ENCODE data around the gene KLHL35. TPM values are rescaled to one million over a fixed set of nuclear protein-coding genes. Genes with fewer than 3 reads are reported as not detected.

KLHL35 gene
- total and polyA plus RNA-seq, 2 experiments from 2014 or later: 2.2 to 3.4 TPM

DNA sequence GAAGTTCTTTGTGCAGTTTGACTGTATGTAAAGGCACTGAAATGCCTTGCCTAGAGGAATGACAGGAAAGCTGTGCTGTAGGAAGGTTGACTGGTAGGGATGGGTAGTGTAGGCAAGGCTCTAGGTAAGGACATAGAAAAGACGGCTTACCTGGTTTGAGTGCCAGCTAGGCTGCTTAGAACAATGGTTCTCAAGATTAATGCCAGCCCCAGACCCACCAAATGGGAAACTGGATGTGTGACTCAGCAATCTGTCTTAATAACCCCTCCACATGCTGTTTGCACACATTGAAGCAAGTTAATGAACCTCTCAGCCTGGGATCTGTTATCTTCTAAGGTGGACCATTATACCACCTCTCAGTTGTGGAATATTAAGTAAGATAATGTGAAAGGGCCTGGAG, 30.0 kb downstream of the KLHL35 start:
- TF ChIP-seq, protein P1, sequence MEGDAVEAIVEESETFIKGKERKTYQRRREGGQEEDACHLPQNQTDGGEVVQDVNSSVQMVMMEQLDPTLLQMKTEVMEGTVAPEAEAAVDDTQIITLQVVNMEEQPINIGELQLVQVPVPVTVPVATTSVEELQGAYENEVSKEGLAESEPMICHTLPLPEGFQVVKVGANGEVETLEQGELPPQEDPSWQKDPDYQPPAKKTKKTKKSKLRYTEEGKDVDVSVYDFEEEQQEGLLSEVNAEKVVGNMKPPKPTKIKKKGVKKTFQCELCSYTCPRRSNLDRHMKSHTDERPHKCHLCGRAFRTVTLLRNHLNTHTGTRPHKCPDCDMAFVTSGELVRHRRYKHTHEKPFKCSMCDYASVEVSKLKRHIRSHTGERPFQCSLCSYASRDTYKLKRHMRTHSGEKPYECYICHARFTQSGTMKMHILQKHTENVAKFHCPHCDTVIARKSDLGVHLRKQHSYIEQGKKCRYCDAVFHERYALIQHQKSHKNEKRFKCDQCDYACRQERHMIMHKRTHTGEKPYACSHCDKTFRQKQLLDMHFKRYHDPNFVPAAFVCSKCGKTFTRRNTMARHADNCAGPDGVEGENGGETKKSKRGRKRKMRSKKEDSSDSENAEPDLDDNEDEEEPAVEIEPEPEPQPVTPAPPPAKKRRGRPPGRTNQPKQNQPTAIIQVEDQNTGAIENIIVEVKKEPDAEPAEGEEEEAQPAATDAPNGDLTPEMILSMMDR (IDR thresholded peaks at IDR 0.05; ENCODE audit: low read depth, low read length): no peak
- Histone ChIP-seq H3K27ac (peak overlapping the region; percentile 15), H3K9me3 (ENCODE audit: low read depth) (no peaks in the 10 kb centered on the region), H3K36me3 (peaks cover 56% of the 10 kb centered on the region), H3K27me3 (no peaks in the 10 kb centered on the region), H3K4me3 (no peak overlapping the region), H3K4me1 (ENCODE audit: low read depth) (peaks cover 4% of the 10 kb centered on the region)
- DNase-seq (ENCODE audit: low read depth in 1 of 2, low spot score in 1 of 2): no peak

- H3K27ac ChIP-seq: peak overlapping the region; percentile 15
- TF ChIP-seq, protein P1 (IDR thresholded peaks at IDR 0.05; ENCODE audit: low read depth, low read length): peak; percentile 6
- DNase-seq (ENCODE audit: low read depth in 1 of 2, low spot score in 1 of 2): no peak
- peaks cover 4% of the 10 kb centered on the region for H3K4me1 ChIP-seq (ENCODE audit: low read depth)
- H3K4me3 ChIP-seq: no peak overlapping the region
- peaks cover 55% of the 10 kb centered on the region for H3K36me3 ChIP-seq
- H3K27me3 ChIP-seq: no peaks in the 10 kb centered on the region
- H3K9me3 ChIP-seq (ENCODE audit: low read depth): no peaks in the 10 kb centered on the region
Measured at GRCh38 chr11:75402002-75402773, 30.8 kb downstream of the KLHL35 start.

DNA sequence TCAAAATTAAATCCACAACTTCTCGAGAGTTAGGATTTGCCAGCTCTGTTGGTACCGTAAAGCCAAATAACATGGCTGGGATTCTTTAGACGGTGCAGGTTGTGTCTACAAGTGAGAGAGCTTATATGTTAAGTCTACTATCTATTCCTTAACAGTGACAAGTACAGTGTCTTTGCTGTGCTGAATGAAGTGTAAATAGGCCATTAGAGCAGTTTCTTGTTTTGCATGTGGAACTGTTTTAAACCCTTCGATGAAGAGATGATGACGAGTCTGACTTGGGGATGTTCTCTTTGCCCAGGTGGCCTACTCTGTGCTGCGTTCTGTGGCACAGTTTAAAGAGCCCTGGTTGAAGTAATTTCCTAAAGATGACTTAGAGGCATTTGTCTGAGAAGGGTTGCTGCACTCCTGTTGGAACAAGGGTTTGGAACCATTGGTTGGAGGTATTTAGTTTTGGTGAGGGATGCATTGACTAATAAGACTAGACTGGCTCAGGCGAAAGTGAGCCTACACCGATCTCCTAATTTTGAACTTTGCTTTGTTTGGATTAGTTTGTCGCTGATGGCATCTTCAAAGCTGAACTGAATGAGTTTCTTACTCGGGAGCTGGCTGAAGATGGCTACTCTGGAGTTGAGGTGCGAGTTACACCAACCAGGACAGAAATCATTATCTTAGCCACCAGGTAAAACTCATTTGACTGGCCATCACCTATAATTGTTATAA, 32.7 kb downstream of the KLHL35 start:
- H3K36me3 ChIP-seq: peaks cover 42% of the 10 kb centered on the region
- TF ChIP-seq, protein P1 (IDR thresholded peaks at IDR 0.05; ENCODE audit: low read depth, low read length): no peak
- H3K9me3 ChIP-seq (ENCODE audit: low read depth): no peaks in the 10 kb centered on the region
- DNase-seq (ENCODE audit: low read depth in 1 of 2, low spot score in 1 of 2): peak in 1 of 2 donors; percentile 19
- H3K27ac ChIP-seq: peak overlapping the region; percentile 98
- H3K27me3 ChIP-seq: no peaks in the 10 kb centered on the region
- peak overlapping the region; percentile 70 for H3K4me3 ChIP-seq
- H3K4me1 ChIP-seq (ENCODE audit: low read depth): peaks cover 4% of the 10 kb centered on the region

- TF ChIP-seq, protein P1 (IDR thresholded peaks at IDR 0.05; ENCODE audit: low read depth, low read length): no peak
- no peaks in the 10 kb centered on the region for H3K9me3 ChIP-seq (ENCODE audit: low read depth)
Measured at GRCh38 chr11:75399344-75400145, 33.5 kb downstream of the KLHL35 start, which contains the start of gene RPS3. RPS3 (plus strand) TSS chr11:75399518; CDS start chr11:75399548, 30 bp downstream.

DNA sequence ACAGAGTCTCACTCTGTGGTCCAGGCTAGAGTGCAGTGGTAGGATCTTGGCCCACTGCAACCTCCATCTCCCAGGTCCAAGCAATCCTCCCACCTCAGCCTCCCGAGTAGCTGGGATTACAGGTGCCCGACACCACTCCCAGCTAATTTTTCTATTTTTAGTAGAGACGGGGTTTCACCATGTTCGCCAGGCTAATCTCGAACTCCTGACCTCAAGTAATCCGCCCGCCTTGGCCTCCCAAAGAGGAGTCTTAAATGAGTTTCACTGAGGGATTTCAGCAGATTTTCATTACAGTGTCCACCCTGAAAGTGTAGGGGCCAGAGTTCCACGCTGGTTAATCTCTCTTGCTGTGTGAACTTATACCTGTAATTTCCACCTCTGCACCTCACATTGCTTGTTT, 34.1 kb downstream of the KLHL35 start:
- Histone ChIP-seq H3K4me3 (no peak overlapping the region), H3K9me3 (ENCODE audit: low read depth) (no peaks in the 10 kb centered on the region), H3K36me3 (peaks cover 28% of the 10 kb centered on the region), H3K27me3 (no peaks in the 10 kb centered on the region), H3K4me1 (ENCODE audit: low read depth) (peaks cover 4% of the 10 kb centered on the region), H3K27ac (no peak overlapping the region)
- TF ChIP-seq, protein P1 (IDR thresholded peaks at IDR 0.05; ENCODE audit: low read depth, low read length): no peak
- DNase-seq (ENCODE audit: low read depth in 1 of 2, low spot score in 1 of 2): no peak

More at GRCh38 chr11:75399344-75400145, 33.5 kb downstream of the KLHL35 start, which contains the start of gene RPS3:
- Histone ChIP-seq H3K4me3 (peak within 1 kb of the TSS; percentile 70), H3K36me3 (peaks cover 34% of the 10 kb centered on the region), H3K27me3 (no peaks in the 10 kb centered on the region), H3K4me1 (ENCODE audit: low read depth) (peaks cover 4% of the 10 kb centered on the region), H3K27ac (peak within 1 kb of the TSS; percentile 98)
- DNase-seq (ENCODE audit: low read depth in 1 of 2, low spot score in 1 of 2): peak; percentile 94
